NCI-H69 (cell line): Measurements from ENCODE around the gene TMEM176B.
A peak's percentile ranks its signal among the peaks of the same experiment; 100 is the strongest.
"Not testable (repeated sequence)": the region's sequence is repeated elsewhere in the genome, so short reads cannot be mapped to it uniquely, and the experiment has no call there.

Experiments
- DNase-seq: peaks from one replicate; lab custom pipeline; 2025; lab: John Stamatoyannopoulos, UW

Gene TMEM176B

GRCh38 chr7:150823043-150823442 is 22.9 kb upstream of the TMEM176B start:
- no peak for DNase-seq

GRCh38 chr7:150820578-150821198 is 20.5 kb upstream of the TMEM176B start:
- no peak for DNase-seq

- DNase-seq: no peak
Measured at GRCh38 chr7:150820148-150820547, 20.0 kb upstream of the TMEM176B start.

GRCh38 chr7:150818971-150819370 is 18.8 kb upstream of the TMEM176B start:
- no peak for DNase-seq

- no peak for DNase-seq
Measured at GRCh38 chr7:150814328-150815001, 14.3 kb upstream of the TMEM176B start.

GRCh38 chr7:150807616-150808438 is 7.7 kb upstream of the TMEM176B start:
- DNase-seq: not testable (repeated sequence)

- DNase-seq: no peak
Measured at GRCh38 chr7:150806863-150807262, 6.7 kb upstream of the TMEM176B start.

GRCh38 chr7:150806454-150806853 is 6.3 kb upstream of the TMEM176B start:
- DNase-seq: no peak

- no peak for DNase-seq
Measured at GRCh38 chr7:150805864-150806263, 5.7 kb upstream of the TMEM176B start.

GRCh38 chr7:150804802-150805201 is 4.6 kb upstream of the TMEM176B start:
- no peak for DNase-seq

- peak; percentile 94 for DNase-seq
Measured at GRCh38 chr7:150803161-150803860, 3.1 kb upstream of the TMEM176B start.

- peak; percentile 97 for DNase-seq
Measured at GRCh38 chr7:150801946-150802771, 2.0 kb upstream of the TMEM176B start.

GRCh38 chr7:150801242-150801945 is 1.2 kb upstream of the TMEM176B start:
- DNase-seq: peak; percentile 63

- peak; percentile 67 for DNase-seq
Measured at GRCh38 chr7:150800581-150801241, 547 bp upstream of the TMEM176B start, which contains the start of gene TMEM176A. Gene TMEM176A, plus strand, starts transcription at chr7:150800769. Its CDS starts 782 bp downstream, at chr7:150801551.

GRCh38 chr7:150799156-150799555 is 1.0 kb downstream of the TMEM176B start:
- no peak for DNase-seq

GRCh38 chr7:150797661-150798060 is 2.5 kb downstream of the TMEM176B start:
- no peak for DNase-seq

GRCh38 chr7:150793569-150794238 is 6.5 kb downstream of the TMEM176B start:
- DNase-seq: no peak

GRCh38 chr7:150791746-150792452 is 8.3 kb downstream of the TMEM176B start:
- no peak for DNase-seq

GRCh38 chr7:150791304-150791703 is 8.9 kb downstream of the TMEM176B start:
- DNase-seq: no peak
